Ovary (tissue), 9 donors: Measurements from ENCODE around the gene SH2D4B. TPM values are rescaled to one million over a fixed set of nuclear protein-coding genes. Genes with fewer than 3 reads are reported as not detected.

Experiments
- DNase-seq, 5 donors: peaks; one replicate each; pipeline ENCODE4 v3.0.0-alpha.2; 2019 to 2020
- H3K27ac ChIP-seq, 2 donors: fragments of 200-600 bp; one replicate each; pipeline versions ENCODE4 v1.5.1 to v1.8.0; 2019 to 2022
- H3K27me3 ChIP-seq: fragments of 200-600 bp; one replicate; pipeline ENCODE4 v1.8.0; 2022
- H3K36me3 ChIP-seq: fragments of 200-600 bp; sonication (generic); one replicate; pipeline ENCODE4 v1.5.1; 2019
- H3K4me1 ChIP-seq: one replicate; pipeline ENCODE4 v1.8.1; 2013; ENCODE audit warnings: mild to moderate bottlenecking, moderate library complexity; ENCODE audit not compliant: insufficient read depth
- H3K4me3 ChIP-seq: fragments of 200-600 bp; sonication (generic); one replicate; pipeline ENCODE4 v1.5.1; 2017
- H3K9me3 ChIP-seq, 2 donors: fragments of 200-600 bp in 1 of 2; sonication (generic) in 1 of 2; one replicate each; pipeline versions ENCODE4 v1.5.1 to v1.8.1; 2013 to 2019; ENCODE audit warnings: mild to moderate bottlenecking in 1 of 2, moderate library complexity in 1 of 2
- CTCF ChIP-seq, 3 donors: fragments of 450-650 bp in 2 of 3; fragments of 200-600 bp in 1 of 3; IDR thresholded peaks; one replicate each; pipeline versions ENCODE4 v1.5.1 to v1.8.0; 2016 to 2022; ENCODE audit warnings: antibody characterized with exemption in 3 of 3, mild to moderate bottlenecking in 1 of 3
- EP300 ChIP-seq: sonication (generic); formaldehyde crosslinking; IDR thresholded peaks from one replicate; pipeline ENCODE4 v1.6.1; 2017; ENCODE audit warnings: antibody characterized with exemption
- POLR2A ChIP-seq: fragments of 450-650 bp; IDR thresholded peaks from one replicate; pipeline ENCODE4 v1.6.1; 2017; ENCODE audit warnings: antibody characterized with exemption, mild to moderate bottlenecking, moderate library complexity
- WGBS, 3 donors: extraction: QIAGEN DNeasy Blood & Tissue Kit in 1 of 3; methylation state at CpG; one replicate each; pipeline versions ENCODE4 v1.1.5 to v1.1.7; 2013 to 2017; 5-methylcytosine and 5-hydroxymethylcytosine counted together
- intact Hi-C, 4 donors: fragments of 100-400 bp; cut with DNase I; formaldehyde crosslinking; loops; one replicate each; pipeline versions ENCODE4 v1.11.0 to v1.15.1; 2022 to 2023
- polyA plus RNA-seq, 2 donors: library from polyadenylated mRNA; stranded (reverse); fragments of 200-250 nt in 1 of 2; fragments of 350-450 nt in 1 of 2; fragmentation: Illumina TruSeq in 1 of 2; extraction: RNeasy Lipid Tissue Mini Kit (QIAGEN cat#74804) in 1 of 2; gene quantifications; one replicate each; pipeline ENCODE4 v1.2.3, GENCODE V29; 2013 to 2014
- total RNA-seq, 7 donors: library from RNA; depleted of rRNA in 2 of 7; stranded (reverse); fragments of >200 nt in 2 of 7; fragmentation: NEBNext Ultra II Directional in 3 of 7; extraction: Animal tissue kit (Norgen Biotek cat#: 25700) in 3 of 7; gene quantifications; one replicate each; pipeline versions ENCODE4 v1.1.0 to v1.2.4, GENCODE V29; 2016 to 2023
- donor health status: DM: no; HTN: no; CAD: no; lungs with moderate emphysema.
- donor health status: DM: no; HTN: no; CAD: no.
- donor health status: Bipolar disorder and iron deficiency.
- donor health status: DM: yes; HTN: yes; CAD: no.
- donor health status: DM: no; HTN: no; CAD: no.
- donor health status: DM: yes; HTN: yes; CAD: no.

Gene SH2D4B
- total and polyA plus RNA-seq, 9 donors = 0.05 to 0.53 (median 0.10) TPM; not detected in 5

- intact Hi-C loops = no loop called here
- TF ChIP-seq CTCF (IDR thresholded peaks at IDR 0.05) (no peak), EP300 (no peak), POLR2A (no peak)
These were observed 95.7 kb downstream of the SH2D4B start for GRCh38 chr10:80633383-80633860.

GRCh38 chr10:80633910-80634309 lies 96.2 kb downstream of the SH2D4B start:
- no peaks in the 10 kb centered on the region for H3K4me1 ChIP-seq
- H3K27me3 ChIP-seq = no peaks in the 10 kb centered on the region
- intact Hi-C loops = no loop called here
- H3K4me3 ChIP-seq = no peak overlapping the region
- TF ChIP-seq POLR2A (no peak), EP300 (no peak), CTCF (IDR thresholded peaks at IDR 0.05) (no peak)
- 61 to 70% (median 63%) methylated on average over 7 of the region's 7 CpGs for WGBS, 3 donors
- DNase-seq = no peak
- no peaks in the 10 kb centered on the region for H3K36me3 ChIP-seq
- no peak overlapping the region for H3K27ac ChIP-seq
- no peaks in the 10 kb centered on the region for H3K9me3 ChIP-seq

More at GRCh38 chr10:80633383-80633860, 95.7 kb downstream of the SH2D4B start:
- Histone ChIP-seq H3K27me3 (no peaks in the 10 kb centered on the region), H3K36me3 (no peaks in the 10 kb centered on the region), H3K4me1 (no peaks in the 10 kb centered on the region), H3K4me3 (no peak overlapping the region), H3K9me3 (no peaks in the 10 kb centered on the region), H3K27ac (no peak overlapping the region)
- 9 to 29% (median 13%) methylated on average over 4 of the region's 4 CpGs for WGBS, 3 donors
- no peak for DNase-seq

GRCh38 chr10:80642661-80643060 lies 105.0 kb downstream of the SH2D4B start:
- WGBS, 3 donors = 84 to 89% (median 85%) methylated on average over 5 of the region's 5 CpGs
- Histone ChIP-seq H3K4me1 (peaks cover 3% of the 10 kb centered on the region), H3K27me3 (no peaks in the 10 kb centered on the region), H3K9me3 (no peaks in the 10 kb centered on the region), H3K36me3 (no peaks in the 10 kb centered on the region), H3K4me3 (no peak overlapping the region), H3K27ac (no peak overlapping the region)
- DNase-seq = no peak
- intact Hi-C loops = no loop called here
- TF ChIP-seq CTCF (IDR thresholded peaks at IDR 0.05) (no peak), POLR2A (no peak), EP300 (no peak)

- Histone ChIP-seq H3K4me3 (no peak overlapping the region), H3K27ac (no peak overlapping the region), H3K4me1 (peaks cover 3% of the 10 kb centered on the region), H3K9me3 (no peaks in the 10 kb centered on the region), H3K27me3 (no peaks in the 10 kb centered on the region), H3K36me3 (no peaks in the 10 kb centered on the region)
- intact Hi-C loops = no loop called here
- TF ChIP-seq POLR2A (no peak), EP300 (no peak)
- DNase-seq = no peak
These were observed 108.7 kb downstream of the SH2D4B start for GRCh38 chr10:80646366-80646765.

- Histone ChIP-seq H3K4me3 (no peak overlapping the region), H3K27ac (no peak overlapping the region), H3K9me3 (no peaks in the 10 kb centered on the region), H3K27me3 (no peaks in the 10 kb centered on the region), H3K36me3 (no peaks in the 10 kb centered on the region), H3K4me1 (peaks cover 3% of the 10 kb centered on the region)
- TF ChIP-seq EP300 (no peak), POLR2A (no peak), CTCF (IDR thresholded peaks at IDR 0.05) (no peak)
- intact Hi-C loops = no loop called here
- DNase-seq = no peak
- 40 to 53% (median 40%) methylated on average over 7 of the region's 7 CpGs for WGBS, 3 donors
These were observed 109.6 kb downstream of the SH2D4B start for GRCh38 chr10:80647173-80647833.
